ENCODE measurements around the gene GALE. TPM values are rescaled to one million over a fixed set of nuclear protein-coding genes. Genes with fewer than 3 reads are reported as not detected.
"Not testable (repeated sequence)": the region's sequence is repeated elsewhere in the genome, so short reads cannot be mapped to it uniquely, and the experiment has no call there.

GALE gene
- total RNA-seq, 1 donor from 2014 or later = 49.9 TPM

DNA sequence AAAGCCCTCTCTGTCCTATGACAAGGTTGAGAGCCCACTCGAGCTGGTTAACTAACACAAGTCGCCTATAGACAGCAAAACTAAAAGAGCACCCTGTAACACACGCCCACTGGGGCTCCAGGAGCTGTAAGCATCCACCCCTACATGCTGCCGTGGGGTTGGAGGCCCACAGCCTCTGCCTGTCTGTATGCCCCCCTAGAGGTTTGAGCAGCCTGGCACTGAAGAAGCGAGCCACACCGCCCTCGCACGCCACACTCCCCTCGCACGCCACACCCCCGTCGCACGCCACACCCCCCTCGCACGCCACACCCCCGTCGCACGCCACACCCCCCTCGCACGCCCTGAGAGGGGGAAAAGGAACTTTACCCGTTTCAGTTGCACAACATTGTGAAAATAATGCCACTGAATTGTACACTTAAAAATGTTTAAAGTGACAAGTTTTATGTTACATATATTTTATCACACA, 37.9 kb upstream of the GALE start:
- H3K4me3 Mint-ChIP-seq (ENCODE audit: low read depth) = peak overlapping the region; percentile 67

GRCh38 chr1:23837908-23838307, 37.4 kb upstream of the GALE start:
- H3K4me3 Mint-ChIP-seq (ENCODE audit: low read depth) = no peak overlapping the region
- H3K9me3 Mint-ChIP-seq (ENCODE audit: low read depth) = no peaks in the 10 kb centered on the region
- no peak overlapping the region for H3K27ac Mint-ChIP-seq
- H3K4me1 Mint-ChIP-seq (ENCODE audit: low read depth) = peaks cover 2% of the 10 kb centered on the region
- TF ChIP-seq, protein P1, sequence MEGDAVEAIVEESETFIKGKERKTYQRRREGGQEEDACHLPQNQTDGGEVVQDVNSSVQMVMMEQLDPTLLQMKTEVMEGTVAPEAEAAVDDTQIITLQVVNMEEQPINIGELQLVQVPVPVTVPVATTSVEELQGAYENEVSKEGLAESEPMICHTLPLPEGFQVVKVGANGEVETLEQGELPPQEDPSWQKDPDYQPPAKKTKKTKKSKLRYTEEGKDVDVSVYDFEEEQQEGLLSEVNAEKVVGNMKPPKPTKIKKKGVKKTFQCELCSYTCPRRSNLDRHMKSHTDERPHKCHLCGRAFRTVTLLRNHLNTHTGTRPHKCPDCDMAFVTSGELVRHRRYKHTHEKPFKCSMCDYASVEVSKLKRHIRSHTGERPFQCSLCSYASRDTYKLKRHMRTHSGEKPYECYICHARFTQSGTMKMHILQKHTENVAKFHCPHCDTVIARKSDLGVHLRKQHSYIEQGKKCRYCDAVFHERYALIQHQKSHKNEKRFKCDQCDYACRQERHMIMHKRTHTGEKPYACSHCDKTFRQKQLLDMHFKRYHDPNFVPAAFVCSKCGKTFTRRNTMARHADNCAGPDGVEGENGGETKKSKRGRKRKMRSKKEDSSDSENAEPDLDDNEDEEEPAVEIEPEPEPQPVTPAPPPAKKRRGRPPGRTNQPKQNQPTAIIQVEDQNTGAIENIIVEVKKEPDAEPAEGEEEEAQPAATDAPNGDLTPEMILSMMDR (IDR thresholded peaks at IDR 0.05; ENCODE audit: unreplicated experiment) = no peak
- no peaks in the 10 kb centered on the region for H3K36me3 Mint-ChIP-seq (ENCODE audit: insufficient read depth)
- H3K27me3 Mint-ChIP-seq = peaks cover 25% of the 10 kb centered on the region
- no peak for DNase-seq (ENCODE audit: low spot score, unreplicated experiment)

More for the DNA sequence above, 37.9 kb upstream of the GALE start:
- H3K9me3 Mint-ChIP-seq (ENCODE audit: low read depth) = no peaks in the 10 kb centered on the region
- peaks cover 25% of the 10 kb centered on the region for H3K27me3 Mint-ChIP-seq
- H3K27ac Mint-ChIP-seq = no peak overlapping the region
- peak; percentile 26 for DNase-seq (ENCODE audit: low spot score, unreplicated experiment)
- H3K36me3 Mint-ChIP-seq (ENCODE audit: insufficient read depth) = no peaks in the 10 kb centered on the region
- H3K4me1 Mint-ChIP-seq (ENCODE audit: low read depth) = peaks cover 2% of the 10 kb centered on the region
- TF ChIP-seq, protein P1 (IDR thresholded peaks at IDR 0.05; ENCODE audit: unreplicated experiment) = no peak

DNA sequence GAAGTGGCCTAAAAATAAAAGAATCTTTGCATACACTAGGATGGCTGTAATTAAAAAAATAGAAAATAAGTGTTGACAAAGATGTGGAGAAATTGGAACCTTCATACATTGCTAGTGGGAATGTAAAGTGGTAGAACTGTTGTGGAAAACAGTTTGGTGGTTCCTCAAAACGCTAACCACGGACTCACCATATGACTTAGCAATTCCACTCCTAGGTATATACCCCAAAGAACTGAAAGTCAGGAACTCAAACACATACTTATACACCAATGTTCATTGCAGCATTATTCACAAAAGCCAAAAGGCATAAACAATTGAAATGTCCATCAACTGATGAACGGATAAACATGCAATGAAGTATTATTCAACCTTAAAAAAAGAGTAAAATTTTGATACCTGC, 35.5 kb upstream of the GALE start:
- no peak overlapping the region for H3K27ac Mint-ChIP-seq
- H3K27me3 Mint-ChIP-seq = peaks cover 20% of the 10 kb centered on the region
- no peaks in the 10 kb centered on the region for H3K36me3 Mint-ChIP-seq (ENCODE audit: insufficient read depth)
- DNase-seq (ENCODE audit: low spot score, unreplicated experiment) = no peak
- H3K4me1 Mint-ChIP-seq (ENCODE audit: low read depth) = peaks cover 2% of the 10 kb centered on the region
- H3K4me3 Mint-ChIP-seq (ENCODE audit: low read depth) = no peak overlapping the region
- TF ChIP-seq, protein P1 (IDR thresholded peaks at IDR 0.05; ENCODE audit: unreplicated experiment) = no peak
- H3K9me3 Mint-ChIP-seq (ENCODE audit: low read depth) = no peaks in the 10 kb centered on the region

DNA sequence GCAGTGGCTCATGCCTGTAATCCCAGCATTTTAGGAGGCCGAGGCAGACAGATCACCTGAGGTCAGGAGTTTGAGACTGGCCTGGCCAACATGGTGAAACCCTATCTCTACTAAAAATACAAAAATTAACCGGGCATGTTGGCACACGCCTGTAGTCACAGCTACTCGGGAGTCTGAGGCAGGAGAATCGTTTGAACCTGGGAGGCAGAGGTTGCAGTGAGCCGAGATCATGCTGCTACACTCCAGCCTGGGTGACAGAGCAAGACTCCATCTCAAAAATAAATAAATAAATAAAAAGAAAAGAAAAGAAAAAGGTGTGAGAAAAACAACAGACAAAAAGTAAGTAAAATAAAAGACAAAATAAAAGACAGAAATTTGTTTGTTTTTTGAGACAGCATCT, 33.6 kb upstream of the GALE start:
- not testable (repeated sequence) for H3K4me3 Mint-ChIP-seq (ENCODE audit: low read depth); H3K36me3 Mint-ChIP-seq (ENCODE audit: insufficient read depth); H3K27ac Mint-ChIP-seq; H3K9me3 Mint-ChIP-seq (ENCODE audit: low read depth); DNase-seq (ENCODE audit: low spot score, unreplicated experiment); H3K4me1 Mint-ChIP-seq (ENCODE audit: low read depth)
- peaks cover 20% of the 10 kb centered on the region for H3K27me3 Mint-ChIP-seq

- TF ChIP-seq, protein P1 (IDR thresholded peaks at IDR 0.05; ENCODE audit: unreplicated experiment) = no peak
- peak overlapping the region; percentile 7 for H3K27ac Mint-ChIP-seq
- H3K36me3 Mint-ChIP-seq (ENCODE audit: insufficient read depth) = no peaks in the 10 kb centered on the region
- no peak for DNase-seq (ENCODE audit: low spot score, unreplicated experiment)
- no peaks in the 10 kb centered on the region for H3K27me3 Mint-ChIP-seq
- peaks cover 5% of the 10 kb centered on the region for H3K4me1 Mint-ChIP-seq (ENCODE audit: low read depth)
- H3K4me3 Mint-ChIP-seq (ENCODE audit: low read depth) = no peak overlapping the region
- no peaks in the 10 kb centered on the region for H3K9me3 Mint-ChIP-seq (ENCODE audit: low read depth)
Measured at GRCh38 chr1:23827717-23828116, 27.2 kb upstream of the GALE start.

DNA sequence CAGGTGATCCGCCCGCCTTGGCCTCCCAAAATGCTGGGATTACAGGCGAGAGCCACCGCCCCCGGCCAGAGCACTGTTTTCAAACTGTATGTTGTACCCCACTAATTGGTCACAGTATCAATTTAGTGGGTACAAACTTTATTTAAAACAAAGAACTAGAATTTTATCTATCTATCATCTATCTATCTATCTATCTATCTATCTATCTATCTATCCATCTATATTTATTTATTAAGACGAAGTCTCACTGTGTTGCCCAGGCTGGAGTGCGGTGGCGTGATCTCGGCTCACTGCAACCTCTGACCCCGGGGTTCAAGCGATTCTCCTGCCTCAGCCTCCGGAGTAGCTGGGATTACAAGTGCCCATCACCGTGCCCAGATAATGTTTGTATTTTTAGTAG, 26.0 kb upstream of the GALE start:
- DNase-seq (ENCODE audit: low spot score, unreplicated experiment); H3K4me1 Mint-ChIP-seq (ENCODE audit: low read depth): not testable (repeated sequence)

More for the DNA sequence above, 26.0 kb upstream of the GALE start:
- H3K36me3 Mint-ChIP-seq (ENCODE audit: insufficient read depth); H3K9me3 Mint-ChIP-seq (ENCODE audit: low read depth); H3K27me3 Mint-ChIP-seq; H3K27ac Mint-ChIP-seq: not testable (repeated sequence)
- H3K4me3 Mint-ChIP-seq (ENCODE audit: low read depth) = peak overlapping the region; percentile 33
